H1 (cell line): ENCODE results near the gene PASK. TPM values are rescaled to one million over a fixed set of nuclear protein-coding genes. Genes with fewer than 3 reads are reported as not detected.

Experiments
- EP300 ChIP-seq, 2 experiments: IDR thresholded peaks; 1 replicate in 1 of 2; 2 replicates in 1 of 2; pipeline ENCODE4 v1.6.1; 2011 to 2012; ENCODE audit warnings: low read depth in 2 of 2, low read length in 2 of 2, mild to moderate bottlenecking in 2 of 2, borderline replicate concordance in 1 of 2, inconsistent platforms in 1 of 2, moderate library complexity in 1 of 2
- KDM4A ChIP-seq: IDR thresholded peaks from one replicate; pipeline ENCODE4 v1.7.1; 2012; ENCODE audit warnings: low read depth, mild to moderate bottlenecking, moderate library complexity, low read length, inconsistent platforms; ENCODE audit not compliant: severe bottlenecking
- polyA plus RNA-seq, 7 experiments: library from polyadenylated mRNA; depleted of rRNA in 3 of 7; stranded (reverse) in 5 of 7; unstranded in 2 of 7; fragments of >200 nt in 5 of 7; fragments of 200-250 nt in 2 of 7; gene quantifications; 1 replicate in 5 of 7; 2 replicates in 1 of 7; 4 replicates in 1 of 7; pipeline versions ENCODE4 v1.2.1 to v1.2.3, GENCODE V29; 2011 to 2013; ENCODE audit warnings: missing spikeins in 2 of 7, mixed read lengths in 2 of 7
- total RNA-seq: library from RNA; stranded (reverse); fragmentation: NEBNext Ultra II Directional; extraction: Animal tissue kit (Norgen Biotek cat#: 25700); gene quantifications from 2 replicates; pipeline ENCODE4 v1.2.1, GENCODE V29; 2021

PASK gene
- total and polyA plus RNA-seq, 2 of the 8 experiments (the other 6 are each of a cell fraction or from before 2014, with no cell fraction given), result 20.5 to 66.1 TPM

DNA sequence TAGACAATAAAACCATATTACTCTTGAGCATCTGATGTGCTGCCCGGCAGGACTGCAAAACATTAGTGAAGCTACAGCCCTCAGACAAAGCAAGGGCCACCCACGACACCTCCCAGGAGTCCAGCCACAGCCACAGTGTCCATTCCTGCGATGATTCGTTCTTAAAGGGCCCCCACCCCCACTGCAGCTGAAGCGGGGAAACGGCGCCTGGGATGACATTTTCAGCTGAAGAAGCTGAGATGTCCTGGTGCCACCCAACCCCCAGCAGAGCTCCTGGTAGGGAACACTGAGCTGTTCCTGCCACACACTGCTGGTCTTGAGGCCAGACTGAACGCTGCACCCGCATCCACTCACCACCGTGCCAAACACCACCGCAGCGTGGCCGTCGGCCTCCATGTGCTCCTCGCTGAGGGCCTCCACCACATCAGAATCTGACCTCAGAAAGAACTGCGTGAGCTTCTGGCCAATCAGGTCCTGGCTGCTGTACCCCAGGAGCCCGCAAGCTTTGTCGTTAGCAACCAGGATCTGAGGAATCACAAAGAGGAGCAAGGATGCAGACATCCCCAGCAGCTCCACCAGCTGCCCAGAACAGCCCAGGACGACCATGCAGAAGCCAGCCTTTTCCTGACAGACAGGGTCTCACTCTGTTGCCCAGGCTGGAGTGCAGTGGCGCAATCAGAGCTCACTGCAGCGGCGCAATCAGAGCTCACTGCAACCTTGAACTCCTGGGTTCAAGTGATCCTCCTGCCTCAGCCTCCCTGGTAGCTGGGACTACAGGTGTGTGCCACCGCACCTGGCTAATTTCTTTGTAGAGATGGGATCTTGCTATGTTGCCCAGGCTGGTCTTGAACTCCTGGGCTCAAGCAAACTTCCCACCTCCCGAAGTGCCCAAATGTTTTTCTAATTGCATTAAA lies 9.5 kb downstream of the PASK start (continued):
- TF ChIP-seq EP300 (IDR thresholded peaks at IDR 0.05; ENCODE audit: borderline replicate concordance in 1 of 2, low read depth in 2 of 2, low read length in 2 of 2) (no peak), KDM4A (no peak)
